Neutrophil (primary cell): ENCODE data around the gene CLEC3B.

Experiments
- H3K27ac ChIP-seq: fragments of 200-600 bp; sonication (generic); 2 replicates; pipeline ENCODE4 v1.5.1; 2016; ENCODE audit warnings: mild to moderate bottlenecking, moderate library complexity
- H3K27me3 ChIP-seq: fragments of 200-600 bp; sonication (generic); 2 replicates; pipeline ENCODE4 v1.6.0; 2016; ENCODE audit warnings: mild to moderate bottlenecking
- H3K36me3 ChIP-seq: fragments of 200-600 bp; sonication (generic); 2 replicates; pipeline ENCODE4 v1.5.1; 2017
- H3K4me1 ChIP-seq, 2 experiments: fragments of 200-600 bp in 1 of 2; sonication (generic) in 1 of 2; 1 replicate in 1 of 2; 2 replicates in 1 of 2; pipeline versions ENCODE4 v1.5.1 to v1.6.1; 2013 to 2016; ENCODE audit warnings: low read depth in 1 of 2, low read length in 1 of 2, mild to moderate bottlenecking in 1 of 2, moderate library complexity in 1 of 2; ENCODE audit not compliant: control insufficient read depth in 1 of 2, insufficient read depth in 1 of 2
- H3K4me3 ChIP-seq, 2 experiments: fragments of 200-600 bp in 1 of 2; sonication (generic) in 1 of 2; 1 replicate in 1 of 2; 2 replicates in 1 of 2; pipeline ENCODE4 v1.5.1; 2013 to 2016; ENCODE audit warnings: low read depth in 1 of 2, low read length in 1 of 2, mild to moderate bottlenecking in 1 of 2, moderate library complexity in 1 of 2
- H3K9me3 ChIP-seq: fragments of 200-600 bp; sonication (generic); 2 replicates; pipeline ENCODE4 v1.5.1; 2016
- TF ChIP-seq, protein P1 (sequence below): fragments of 200-600 bp; sonication (generic); IDR thresholded peaks from 2 replicates; pipeline ENCODE4 v1.5.1; 2016; ENCODE audit warnings: antibody characterized with exemption

CLEC3B gene

DNA sequence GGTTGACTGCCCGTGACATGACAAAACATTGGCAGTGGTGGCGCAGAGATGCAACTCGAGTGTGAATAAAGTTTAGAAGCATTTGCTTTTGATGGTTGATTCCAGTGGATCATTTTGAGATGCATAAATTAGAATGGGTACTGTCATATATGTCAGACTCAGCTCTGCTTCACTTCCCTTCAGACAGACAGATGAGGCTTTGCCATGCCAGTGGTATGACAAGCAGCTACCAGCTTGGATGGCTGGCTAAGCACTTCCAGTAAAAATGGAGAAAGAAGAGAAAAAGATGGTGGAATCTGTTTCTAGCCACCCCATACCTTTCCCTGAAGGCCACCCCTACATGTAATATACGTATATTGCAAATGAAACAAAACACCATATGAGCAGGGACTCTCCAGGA is 13.5 kb upstream of the CLEC3B start:
- TF ChIP-seq, protein P1, sequence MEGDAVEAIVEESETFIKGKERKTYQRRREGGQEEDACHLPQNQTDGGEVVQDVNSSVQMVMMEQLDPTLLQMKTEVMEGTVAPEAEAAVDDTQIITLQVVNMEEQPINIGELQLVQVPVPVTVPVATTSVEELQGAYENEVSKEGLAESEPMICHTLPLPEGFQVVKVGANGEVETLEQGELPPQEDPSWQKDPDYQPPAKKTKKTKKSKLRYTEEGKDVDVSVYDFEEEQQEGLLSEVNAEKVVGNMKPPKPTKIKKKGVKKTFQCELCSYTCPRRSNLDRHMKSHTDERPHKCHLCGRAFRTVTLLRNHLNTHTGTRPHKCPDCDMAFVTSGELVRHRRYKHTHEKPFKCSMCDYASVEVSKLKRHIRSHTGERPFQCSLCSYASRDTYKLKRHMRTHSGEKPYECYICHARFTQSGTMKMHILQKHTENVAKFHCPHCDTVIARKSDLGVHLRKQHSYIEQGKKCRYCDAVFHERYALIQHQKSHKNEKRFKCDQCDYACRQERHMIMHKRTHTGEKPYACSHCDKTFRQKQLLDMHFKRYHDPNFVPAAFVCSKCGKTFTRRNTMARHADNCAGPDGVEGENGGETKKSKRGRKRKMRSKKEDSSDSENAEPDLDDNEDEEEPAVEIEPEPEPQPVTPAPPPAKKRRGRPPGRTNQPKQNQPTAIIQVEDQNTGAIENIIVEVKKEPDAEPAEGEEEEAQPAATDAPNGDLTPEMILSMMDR = no peak
- Histone ChIP-seq H3K4me1 (peaks cover 0 to 7% of the 10 kb centered on the region in 2 experiments), H3K9me3 (no peaks in the 10 kb centered on the region), H3K4me3 (no peak overlapping the region), H3K27me3 (no peaks in the 10 kb centered on the region), H3K36me3 (peaks cover 25% of the 10 kb centered on the region), H3K27ac (no peak overlapping the region)

DNA sequence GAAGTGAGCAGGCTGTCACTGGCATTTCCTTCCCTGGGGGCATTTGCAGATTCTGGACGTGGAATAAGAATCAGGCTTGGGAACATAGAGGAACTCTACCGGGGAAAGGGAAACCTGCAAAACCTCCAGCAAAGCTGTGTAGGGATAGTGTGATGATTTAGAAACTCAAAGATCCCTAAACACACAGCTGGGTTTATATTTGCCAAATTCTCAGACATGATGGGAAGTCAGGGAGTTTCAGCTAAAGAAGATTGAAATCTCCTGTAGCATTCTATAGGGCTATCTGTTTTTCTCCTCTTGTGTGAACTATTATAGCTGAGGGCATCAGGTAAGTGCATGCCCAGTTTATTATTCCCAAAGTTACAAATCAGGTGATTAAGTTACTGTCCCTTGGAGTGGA is 9.2 kb upstream of the CLEC3B start:
- TF ChIP-seq, protein P1 = no peak
- Histone ChIP-seq H3K9me3 (no peaks in the 10 kb centered on the region), H3K4me3 (no peak overlapping the region), H3K27me3 (no peaks in the 10 kb centered on the region), H3K36me3 (peaks cover 16% of the 10 kb centered on the region), H3K4me1 (peaks cover 0 to 4% of the 10 kb centered on the region in 2 experiments), H3K27ac (no peak overlapping the region)

DNA sequence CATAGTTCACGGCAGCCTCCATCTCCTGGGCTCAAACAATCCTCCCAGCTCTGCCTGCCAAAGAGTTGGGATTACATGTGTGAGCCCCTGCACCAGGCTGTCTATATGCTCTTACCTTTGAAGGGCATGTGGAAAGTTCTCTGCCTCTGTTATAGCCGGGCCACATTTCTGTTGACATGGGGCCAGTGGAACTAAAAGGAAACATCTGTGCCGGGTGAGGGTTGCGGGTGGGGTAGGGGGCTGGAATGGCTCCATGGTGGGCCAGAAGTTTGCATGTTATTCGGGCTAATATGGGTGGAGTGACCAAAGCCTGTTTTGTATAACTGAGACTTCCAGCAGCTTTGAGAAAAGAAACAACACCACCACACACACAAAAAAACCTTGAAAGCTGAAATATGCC is 8.3 kb upstream of the CLEC3B start:
- TF ChIP-seq, protein P1 = no peak
- H3K27me3 ChIP-seq = no peaks in the 10 kb centered on the region
- peaks cover 11% of the 10 kb centered on the region for H3K36me3 ChIP-seq

DNA sequence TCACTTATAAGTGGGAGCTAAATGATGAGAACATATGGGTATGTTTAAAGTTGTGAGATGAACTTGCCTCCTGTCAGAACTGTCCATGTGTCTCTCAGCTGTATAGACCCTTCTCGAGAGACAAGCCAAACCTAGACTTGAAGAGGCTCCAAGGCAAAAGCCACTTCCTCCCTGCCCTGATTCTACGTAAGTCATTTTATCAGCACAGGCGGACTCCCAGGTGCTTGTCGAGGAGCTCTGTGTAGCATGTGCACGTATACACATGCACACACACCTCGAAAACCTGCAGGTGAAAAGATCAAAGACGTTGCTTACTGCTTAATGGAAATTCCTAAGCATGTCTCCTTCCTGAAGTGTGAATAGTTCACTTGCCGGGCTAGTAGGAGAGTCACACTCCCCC is 5.6 kb upstream of the CLEC3B start:
- H3K9me3 ChIP-seq = no peaks in the 10 kb centered on the region
- H3K36me3 ChIP-seq = peaks cover 2% of the 10 kb centered on the region
- TF ChIP-seq, protein P1 = no peak
- peaks cover under 1% of the 10 kb centered on the region for H3K27me3 ChIP-seq
- H3K27ac ChIP-seq = no peak overlapping the region
- no peaks in the 10 kb centered on the region for H3K4me1 ChIP-seq
- H3K4me3 ChIP-seq = no peak overlapping the region

More for the DNA sequence above, 8.3 kb upstream of the CLEC3B start:
- Histone ChIP-seq H3K4me1 (no peaks in the 10 kb centered on the region), H3K27ac (no peak overlapping the region), H3K9me3 (no peaks in the 10 kb centered on the region), H3K4me3 (no peak overlapping the region)

DNA sequence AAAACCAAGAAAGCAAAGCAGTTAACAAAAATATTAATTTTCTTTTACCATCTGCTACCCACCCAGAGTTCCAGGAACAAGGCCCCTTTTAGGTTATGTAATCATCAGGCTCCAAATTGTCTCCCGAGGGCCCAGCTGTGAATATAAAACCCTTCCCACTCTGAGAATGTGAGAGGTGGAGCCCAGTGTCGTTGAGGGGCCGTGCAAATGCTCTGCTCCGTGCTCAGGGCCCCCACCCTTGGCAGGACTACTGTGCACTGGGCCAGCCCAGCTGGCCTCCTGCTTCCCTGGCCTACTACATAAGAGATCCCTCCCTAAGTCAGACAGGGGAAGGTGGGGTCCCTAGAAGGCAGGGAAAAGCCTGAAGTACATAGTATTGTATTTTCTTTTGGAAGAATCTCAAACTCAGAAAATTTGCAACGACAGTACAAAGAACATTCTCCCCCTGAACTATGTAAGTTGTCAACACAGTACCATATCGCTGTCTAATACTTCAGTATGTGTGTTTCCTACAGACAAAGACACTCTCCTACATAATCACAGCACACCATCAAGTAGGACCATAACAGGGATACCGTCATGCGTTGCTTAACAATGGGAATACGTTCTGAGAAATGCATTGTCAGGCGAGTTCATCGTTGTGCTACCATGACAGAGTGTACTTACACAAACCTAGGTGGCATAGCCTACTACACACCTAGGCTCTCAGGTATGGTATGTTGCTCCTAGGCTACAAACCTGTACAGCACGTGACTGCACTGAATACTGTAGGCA is 4.4 kb upstream of the CLEC3B start:
- no peak overlapping the region for H3K4me3 ChIP-seq
- H3K27me3 ChIP-seq = peaks cover 12% of the 10 kb centered on the region
- TF ChIP-seq, protein P1 = no peak
- no peaks in the 10 kb centered on the region for H3K9me3 ChIP-seq
- H3K4me1 ChIP-seq = no peaks in the 10 kb centered on the region
- H3K36me3 ChIP-seq = no peaks in the 10 kb centered on the region
- no peak overlapping the region for H3K27ac ChIP-seq
